ENCODE results near the gene FSD1L.

The FSD1L gene

GRCh38 chr9:105479846-105480245, 32.0 kb downstream of the FSD1L start:
- TF ChIP-seq CTCF (IDR thresholded peaks at IDR 0.05; ENCODE audit: insufficient read depth, missing control alignments), result no peak
- FAIRE-seq (no peak), DNase-seq (ENCODE audit: insufficient read length, low spot score) (no peak)

- FAIRE-seq (no peak), DNase-seq (ENCODE audit: insufficient read length, low spot score) (no peak)
- no peak for TF ChIP-seq CTCF (IDR thresholded peaks at IDR 0.05; ENCODE audit: insufficient read depth, missing control alignments)
Measured at GRCh38 chr9:105483618-105484017, 35.8 kb downstream of the FSD1L start.

GRCh38 chr9:105484226-105484625, 36.4 kb downstream of the FSD1L start:
- DNase-seq (ENCODE audit: insufficient read length, low spot score) (no peak), FAIRE-seq (no peak)
- TF ChIP-seq CTCF (IDR thresholded peaks at IDR 0.05; ENCODE audit: insufficient read depth, missing control alignments), result no peak

- TF ChIP-seq CTCF (IDR thresholded peaks at IDR 0.05; ENCODE audit: insufficient read depth, missing control alignments), result no peak
- DNase-seq (ENCODE audit: insufficient read length, low spot score), result no peak
- FAIRE-seq, result no peak
Measured at GRCh38 chr9:105485131-105485530, 37.3 kb downstream of the FSD1L start.

GRCh38 chr9:105496826-105497225, 49.0 kb downstream of the FSD1L start:
- no peak for TF ChIP-seq CTCF (IDR thresholded peaks at IDR 0.05; ENCODE audit: insufficient read depth, missing control alignments)
- FAIRE-seq (no peak), DNase-seq (ENCODE audit: insufficient read length, low spot score) (no peak)

GRCh38 chr9:105497704-105498103, 49.9 kb downstream of the FSD1L start:
- no peak for DNase-seq (ENCODE audit: insufficient read length, low spot score)
- TF ChIP-seq CTCF (IDR thresholded peaks at IDR 0.05; ENCODE audit: insufficient read depth, missing control alignments), result no peak
- FAIRE-seq, result no peak

- TF ChIP-seq CTCF (IDR thresholded peaks at IDR 0.05; ENCODE audit: insufficient read depth, missing control alignments), result no peak
- FAIRE-seq (no peak), DNase-seq (ENCODE audit: insufficient read length, low spot score) (no peak)
Measured at GRCh38 chr9:105500108-105500766, 52.4 kb downstream of the FSD1L start.

Data from D721Med (cell line).